ENCODE data around the gene DDB1. TPM values are rescaled to one million over a fixed set of nuclear protein-coding genes. Genes with fewer than 3 reads are reported as not detected.

The DDB1 gene
- total and polyA plus RNA-seq, 2 of the 13 experiments (the other 11 are each of a cell fraction or from before 2014, with no cell fraction given): 217 to 266 TPM

GRCh38 chr11:61332797-61333549, at the start of gene DDB1, which contains the start of gene TKFC (continued):
- TF ChIP-seq KDM5B (CRISPR knock-in tag; IDR thresholded peaks at IDR 0.05; ENCODE audit: borderline replicate concordance) (peak; percentile 74; the same call in 1 of the 2 replicates), SIN3B (IDR thresholded peaks at IDR 0.05; ENCODE audit: low read length) (0 out of 2 replicates have a peak, but pooled peaks have one; percentile 42), TBP (CRISPR knock-in tag; IDR thresholded peaks at IDR 0.05) (no peak), RBFOX2 (IDR thresholded peaks at IDR 0.05; ENCODE audit: low read depth, low read length) (peak; percentile 98), PRPF4 (IDR thresholded peaks at IDR 0.05; ENCODE audit: low read depth, low read length, poor library complexity, severe bottlenecking) (no peak), SMARCE1 (IDR thresholded peaks at IDR 0.05; ENCODE audit: borderline replicate concordance) (no peak), ZNF782 (CRISPR knock-in tag; IDR thresholded peaks at IDR 0.05; ENCODE audit: borderline replicate concordance) (0 out of 2 replicates have a peak, but pooled peaks have one; percentile 62), ZNF121 (CRISPR knock-in tag; IDR thresholded peaks at IDR 0.05) (no peak), ZNF572 (CRISPR knock-in tag; IDR thresholded peaks at IDR 0.05) (peak; percentile 20; the same call in 1 of the 2 replicates), JUND (CRISPR knock-in tag; IDR thresholded peaks at IDR 0.05) (peak; percentile 52; the same call in 1 of the 2 replicates), CAMTA2 (CRISPR knock-in tag; IDR thresholded peaks at IDR 0.05; ENCODE audit: borderline replicate concordance) (no peak; the same call in 1 of the 2 replicates), SUZ12 (IDR thresholded peaks at IDR 0.05; ENCODE audit: low read depth, low read length) (peak; percentile 38), CREBL2 (CRISPR knock-in tag; IDR thresholded peaks at IDR 0.05; ENCODE audit: borderline replicate concordance) (peak; percentile 90; the same call in 1 of the 2 replicates), REPIN1 (CRISPR knock-in tag; IDR thresholded peaks at IDR 0.05; ENCODE audit: borderline replicate concordance, low read depth) (peak; percentile 83; the same call in 1 of the 2 replicates), NR2F6 (IDR thresholded peaks at IDR 0.05) (no peak), NR2F6 (CRISPR knock-in tag; IDR thresholded peaks at IDR 0.05) (peak; percentile 18; the same call in 1 of the 2 replicates), PAWR (CRISPR knock-in tag; IDR thresholded peaks at IDR 0.05; ENCODE audit: borderline replicate concordance) (no peak), PCBP2 (optimal IDR thresholded peaks at IDR 0.05; ENCODE audit: low read depth, low read length, poor library complexity, severe bottlenecking) (no peak), BRD4 (CRISPR knock-in tag; IDR thresholded peaks at IDR 0.05) (peak; percentile 64), TIGD3 (CRISPR knock-in tag; IDR thresholded peaks at IDR 0.05; ENCODE audit: borderline replicate concordance) (peak; percentile 68; the same call in 1 of the 2 replicates), ZFP41 (CRISPR knock-in tag; IDR thresholded peaks at IDR 0.05; ENCODE audit: borderline replicate concordance) (peak; percentile 80; the same call in 1 of the 2 replicates), ZNF766 (CRISPR knock-in tag; IDR thresholded peaks at IDR 0.05; ENCODE audit: borderline replicate concordance) (peak; percentile 94; the same call in 1 of the 2 replicates), SIX1 (CRISPR knock-in tag; IDR thresholded peaks at IDR 0.05; ENCODE audit: borderline replicate concordance) (no peak), ZNF781 (CRISPR knock-in tag; IDR thresholded peaks at IDR 0.05; ENCODE audit: borderline replicate concordance, not compliant biosample characterization) (peak; percentile 68), HINFP (CRISPR knock-in tag; IDR thresholded peaks at IDR 0.05; ENCODE audit: low read depth) (0 out of 2 replicates have a peak, but pooled peaks have one; percentile 3), NFATC3 (CRISPR knock-in tag; IDR thresholded peaks at IDR 0.05) (no peak), ZNF616 (CRISPR knock-in tag; IDR thresholded peaks at IDR 0.05; ENCODE audit: low read depth) (peak; percentile 40; the same call in 1 of the 2 replicates), RFXAP (CRISPR knock-in tag; IDR thresholded peaks at IDR 0.05; ENCODE audit: borderline replicate concordance) (peak; percentile 67; the same call in 1 of the 2 replicates)
